Thyroid gland (tissue), 4 donors: ENCODE data around the gene VEPH1.

Experiments
- CTCF ChIP-seq, 6 experiments: fragments of 200-600 bp in 3 of 6; fragments of 450-650 bp in 3 of 6; sonication (generic) in 3 of 6; IDR thresholded peaks; one replicate each; pipeline ENCODE4 v1.5.1; 2016 to 2019; ENCODE audit warnings: antibody characterized with exemption in 6 of 6, mild to moderate bottlenecking in 2 of 6, inconsistent platforms in 1 of 6, moderate library complexity in 1 of 6
- POLR2A ChIP-seq, 2 donors: fragments of 450-650 bp; IDR thresholded peaks; one replicate each; pipeline ENCODE4 v1.6.1; 2017; ENCODE audit warnings: antibody characterized with exemption in 2 of 2, mild to moderate bottlenecking in 2 of 2, moderate library complexity in 1 of 2

GRCh38 chr3:157441102-157441624, 62.1 kb downstream of the VEPH1 start:
- TF ChIP-seq CTCF (IDR thresholded peaks at IDR 0.05) (no peak), POLR2A (IDR thresholded peaks at IDR 0.05) (no peak)
